Measurements from ENCODE around the gene MAGT1.

GRCh38 chrX:77820091-77820727, 75.0 kb downstream of the MAGT1 start:
- TF ChIP-seq CTCF (optimal IDR thresholded peaks at IDR 0.05 in 1 of 3, IDR thresholded peaks at IDR 0.05 in 1 of 3, conservative IDR thresholded peaks at IDR 0.05 in 1 of 3; ENCODE audit: extremely low read depth in 1 of 3, insufficient read depth in 2 of 3, low read length in 3 of 3) (no peak), EZH2 (IDR thresholded peaks at IDR 0.05; ENCODE audit: low read length) (no peak)
